Suprapubic skin (tissue), 4 donors: ENCODE data around the gene MPEG1.
A peak's percentile ranks its signal among the peaks of the same experiment; 100 is the strongest.

Experiments used
- CTCF ChIP-seq, 2 donors: fragments of 200-600 bp in 1 of 2; fragments of 450-650 bp in 1 of 2; sonication (generic) in 1 of 2; IDR thresholded peaks; one replicate each; pipeline ENCODE4 v1.5.1; 2016 to 2019; ENCODE audit warnings: antibody characterized with exemption in 2 of 2, mild to moderate bottlenecking in 1 of 2, moderate library complexity in 1 of 2
- EP300 ChIP-seq: sonication (generic); formaldehyde crosslinking; IDR thresholded peaks from one replicate; pipeline ENCODE4 v1.6.1; 2017; ENCODE audit warnings: antibody characterized with exemption
- POLR2A ChIP-seq, 2 donors: fragments of 450-650 bp; IDR thresholded peaks; one replicate each; pipeline ENCODE4 v1.6.1; 2017; ENCODE audit warnings: antibody characterized with exemption in 2 of 2, mild to moderate bottlenecking in 2 of 2, moderate library complexity in 2 of 2
- POLR2AphosphoS5 ChIP-seq, 3 donors: sonication (generic); formaldehyde crosslinking; IDR thresholded peaks; one replicate each; pipeline ENCODE4 v1.6.1; 2017; ENCODE audit warnings: antibody characterized with exemption in 3 of 3

- TF ChIP-seq CTCF (IDR thresholded peaks at IDR 0.05) = peak in 1 of 2 donors; percentile 28
- TF ChIP-seq POLR2A (IDR thresholded peaks at IDR 0.05) = no peak
- TF ChIP-seq EP300 = no peak
- TF ChIP-seq POLR2AphosphoS5 (IDR thresholded peaks at IDR 0.05) = no peak
These were observed 30.1 kb downstream of the MPEG1 start for GRCh38 chr11:59182457-59183151.
